ENCODE results near the gene AUTS2. TPM values are rescaled to one million over a fixed set of nuclear protein-coding genes. Genes with fewer than 3 reads are reported as not detected.

The AUTS2 gene
- total RNA-seq, 6 donors from 2014 or later, result 38.9 to 151 (median 55.8) TPM

DNA sequence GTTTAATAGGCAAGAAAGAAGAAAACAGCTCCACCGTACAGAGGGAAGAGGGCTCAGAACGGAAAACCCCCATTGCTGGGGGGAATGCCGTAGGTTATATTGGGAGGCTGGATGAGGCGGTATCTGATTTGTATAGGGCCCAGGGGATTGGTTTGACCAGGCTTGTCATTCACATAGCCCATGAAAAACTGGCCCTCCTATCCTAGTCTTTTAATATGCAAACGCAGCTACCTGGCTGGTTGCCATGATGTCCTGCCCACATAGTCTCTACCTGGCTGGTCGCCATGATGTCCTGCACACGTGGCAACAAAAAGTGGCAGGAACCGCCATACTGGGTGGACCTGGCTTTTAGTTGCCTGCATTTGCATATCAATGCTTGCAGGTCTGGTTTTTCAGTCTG is 84.7 kb downstream of the AUTS2 start:
- Histone ChIP-seq H3K9me3 (no peaks in the 10 kb centered on the region), H3K4me1 (peaks cover 0 to 12% (median 7%) of the 10 kb centered on the region in 4 donors), H3K36me3 (no peaks in the 10 kb centered on the region), H3K4me3 (no peak overlapping the region), H3K27me3 (no peaks in the 10 kb centered on the region), H3K27ac (no peak overlapping the region)
- 91 to 96% methylated on average over 8 of the region's 8 CpGs for WGBS, 2 donors
- no peak for DNase-seq
- no peak for ATAC-seq (ENCODE audit: low FRiP score in 2 of 2)
- TF ChIP-seq POLR2AphosphoS5 (IDR thresholded peaks at IDR 0.05), result no peak
- no peak for TF ChIP-seq POLR2A (IDR thresholded peaks at IDR 0.05)
- no peak for TF ChIP-seq EP300 (IDR thresholded peaks at IDR 0.05)

DNA sequence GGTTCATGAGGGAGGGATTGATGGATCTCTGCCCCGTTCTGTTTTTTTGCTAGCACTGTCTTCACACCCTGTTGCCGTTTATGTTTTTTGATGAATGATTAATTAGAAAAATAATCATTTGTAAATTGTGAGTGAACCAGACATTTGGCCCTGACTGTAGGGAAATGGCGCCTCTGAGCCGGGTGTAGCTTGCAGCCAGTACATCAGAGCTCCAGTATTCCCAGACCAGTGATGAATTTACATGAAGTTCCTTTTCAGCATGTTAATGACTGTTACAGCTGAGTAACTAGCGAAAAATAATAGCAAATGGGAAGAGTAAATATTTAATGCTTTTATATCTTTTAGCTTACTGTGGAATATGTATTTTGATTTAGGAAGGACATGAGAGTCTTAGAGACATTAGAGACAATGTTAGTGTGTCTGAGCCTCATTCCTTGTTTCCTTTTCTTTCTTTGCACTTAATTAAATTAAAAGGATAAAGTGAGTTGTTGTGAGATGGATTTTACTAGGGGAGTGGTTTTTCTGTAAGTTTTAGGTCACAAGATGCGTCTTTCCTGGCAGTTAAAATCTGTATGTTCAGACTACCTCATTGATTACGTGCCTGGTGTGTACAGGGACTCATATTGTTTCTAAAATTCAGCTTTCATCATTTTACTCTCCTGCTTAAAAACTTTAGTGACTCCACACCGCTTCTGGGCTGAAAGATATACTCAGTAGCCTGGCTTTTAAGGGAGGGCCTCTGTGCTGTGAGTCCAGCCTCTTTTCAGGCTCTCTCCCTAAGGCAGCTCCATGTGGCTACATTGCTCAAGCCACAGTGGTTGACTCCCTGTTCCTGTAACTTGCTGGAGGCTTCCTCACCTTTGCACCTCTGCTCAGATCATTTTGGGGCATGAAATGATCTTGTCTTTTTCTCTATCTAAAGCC is 86.4 kb downstream of the AUTS2 start:
- no peaks in the 10 kb centered on the region for H3K36me3 ChIP-seq
- no peak overlapping the region for H3K27ac ChIP-seq
- WGBS, 2 donors, result 90 to 91% methylated on average over 8 of the region's 8 CpGs
- peaks cover 0 to 9% (median 3%) of the 10 kb centered on the region in 4 donors for H3K4me1 ChIP-seq
- H3K4me3 ChIP-seq, result no peak overlapping the region
- no peaks in the 10 kb centered on the region for H3K9me3 ChIP-seq
- no peak for DNase-seq
- ATAC-seq (ENCODE audit: low FRiP score in 2 of 2), result peak in 1 of 2 donors; percentile 53
- no peaks in the 10 kb centered on the region for H3K27me3 ChIP-seq
- no peak for TF ChIP-seq EP300 (IDR thresholded peaks at IDR 0.05)
- no peak for TF ChIP-seq POLR2AphosphoS5 (IDR thresholded peaks at IDR 0.05)
- TF ChIP-seq, protein P1, sequence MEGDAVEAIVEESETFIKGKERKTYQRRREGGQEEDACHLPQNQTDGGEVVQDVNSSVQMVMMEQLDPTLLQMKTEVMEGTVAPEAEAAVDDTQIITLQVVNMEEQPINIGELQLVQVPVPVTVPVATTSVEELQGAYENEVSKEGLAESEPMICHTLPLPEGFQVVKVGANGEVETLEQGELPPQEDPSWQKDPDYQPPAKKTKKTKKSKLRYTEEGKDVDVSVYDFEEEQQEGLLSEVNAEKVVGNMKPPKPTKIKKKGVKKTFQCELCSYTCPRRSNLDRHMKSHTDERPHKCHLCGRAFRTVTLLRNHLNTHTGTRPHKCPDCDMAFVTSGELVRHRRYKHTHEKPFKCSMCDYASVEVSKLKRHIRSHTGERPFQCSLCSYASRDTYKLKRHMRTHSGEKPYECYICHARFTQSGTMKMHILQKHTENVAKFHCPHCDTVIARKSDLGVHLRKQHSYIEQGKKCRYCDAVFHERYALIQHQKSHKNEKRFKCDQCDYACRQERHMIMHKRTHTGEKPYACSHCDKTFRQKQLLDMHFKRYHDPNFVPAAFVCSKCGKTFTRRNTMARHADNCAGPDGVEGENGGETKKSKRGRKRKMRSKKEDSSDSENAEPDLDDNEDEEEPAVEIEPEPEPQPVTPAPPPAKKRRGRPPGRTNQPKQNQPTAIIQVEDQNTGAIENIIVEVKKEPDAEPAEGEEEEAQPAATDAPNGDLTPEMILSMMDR (IDR thresholded peaks at IDR 0.05), result no peak
- TF ChIP-seq POLR2A (IDR thresholded peaks at IDR 0.05), result no peak

- ATAC-seq (ENCODE audit: low FRiP score in 2 of 2), result no peak
- Histone ChIP-seq H3K27me3 (no peaks in the 10 kb centered on the region), H3K9me3 (no peaks in the 10 kb centered on the region), H3K4me3 (no peak overlapping the region), H3K36me3 (no peaks in the 10 kb centered on the region), H3K27ac (no peak overlapping the region), H3K4me1 (peaks cover 0 to 9% (median 3%) of the 10 kb centered on the region in 4 donors)
- TF ChIP-seq POLR2AphosphoS5 (IDR thresholded peaks at IDR 0.05), result no peak
- no peak for TF ChIP-seq POLR2A (IDR thresholded peaks at IDR 0.05)
- WGBS, 2 donors, result 28 to 31% methylated on average over 1 of the region's 1 CpG
- DNase-seq, result no peak
Observed at GRCh38 chr7:69685293-69685631, 87.0 kb downstream of the AUTS2 start.

DNA sequence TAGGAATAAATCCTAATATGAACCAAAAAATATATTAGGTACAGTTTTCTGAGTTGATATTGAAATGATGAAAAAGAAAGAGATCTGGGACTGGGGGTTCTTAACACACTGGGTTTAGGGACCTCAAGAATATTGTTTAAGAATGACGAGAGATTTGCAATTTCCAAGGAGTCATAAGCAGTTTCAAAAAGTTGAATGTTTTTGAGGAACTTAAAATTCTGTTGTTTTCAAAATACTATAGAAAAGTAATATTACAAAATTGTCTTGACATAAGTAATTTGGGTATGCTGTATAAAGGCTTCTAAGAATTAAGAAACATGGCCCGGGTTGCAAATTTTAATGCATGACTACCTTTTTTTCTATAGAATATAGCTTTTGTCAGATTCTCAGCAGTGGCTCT is 88.1 kb downstream of the AUTS2 start:
- Histone ChIP-seq H3K36me3 (no peaks in the 10 kb centered on the region), H3K27me3 (no peaks in the 10 kb centered on the region), H3K4me1 (peaks cover 0 to 9% (median 3%) of the 10 kb centered on the region in 4 donors), H3K4me3 (no peak overlapping the region), H3K9me3 (no peaks in the 10 kb centered on the region), H3K27ac (no peak overlapping the region)
- TF ChIP-seq, protein P1 (IDR thresholded peaks at IDR 0.05), result no peak
- no peak for TF ChIP-seq EP300 (IDR thresholded peaks at IDR 0.05)
- no peak for TF ChIP-seq POLR2AphosphoS5 (IDR thresholded peaks at IDR 0.05)
- TF ChIP-seq POLR2A (IDR thresholded peaks at IDR 0.05), result no peak
- ATAC-seq (ENCODE audit: low FRiP score in 2 of 2) (no peak), DNase-seq (no peak)
- WGBS, 2 donors, result 76 to 77% methylated on average over 2 of the region's 2 CpGs

DNA sequence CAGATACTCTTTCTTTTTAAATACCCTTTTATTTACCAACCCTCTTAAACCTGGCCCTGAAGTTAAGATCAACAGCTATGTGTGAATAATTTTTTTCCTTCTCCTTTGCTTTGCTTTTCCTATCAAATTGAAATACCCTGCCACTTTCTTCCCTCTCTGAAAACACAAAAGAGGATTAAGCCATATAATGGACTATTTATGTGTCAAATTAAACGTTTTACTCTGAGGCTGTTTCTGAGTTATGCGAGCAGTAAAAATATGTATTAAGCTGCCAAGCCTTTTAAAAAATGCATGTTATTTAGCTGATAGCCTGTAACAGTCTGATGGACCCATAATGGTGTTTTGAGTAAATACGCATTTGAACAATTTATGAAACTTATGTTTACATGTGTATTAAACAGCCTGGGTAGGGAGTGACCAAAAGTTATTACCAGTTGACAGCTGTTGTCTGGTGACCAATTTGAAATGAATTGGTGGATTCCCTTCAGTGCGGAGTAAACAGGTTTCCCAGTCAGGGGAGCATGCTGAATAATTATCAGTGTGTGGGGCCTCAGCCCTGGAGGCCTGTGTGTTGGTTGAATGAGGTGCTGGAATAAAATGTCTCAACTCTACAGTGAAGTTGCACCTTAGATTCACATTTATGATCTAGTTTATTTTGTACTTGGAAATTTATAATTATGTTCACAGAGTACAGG is 89.6 kb downstream of the AUTS2 start:
- 70 to 73% methylated on average over 4 of the region's 4 CpGs for WGBS, 2 donors
- no peaks in the 10 kb centered on the region for H3K9me3 ChIP-seq
- H3K27ac ChIP-seq, result no peak overlapping the region
- no peak overlapping the region for H3K4me3 ChIP-seq
- H3K4me1 ChIP-seq, result peaks cover 0 to 9% (median 3%) of the 10 kb centered on the region in 4 donors
- TF ChIP-seq EP300 (IDR thresholded peaks at IDR 0.05) (no peak), POLR2A (IDR thresholded peaks at IDR 0.05) (no peak), POLR2AphosphoS5 (IDR thresholded peaks at IDR 0.05) (no peak)
- TF ChIP-seq, protein P1 (IDR thresholded peaks at IDR 0.05), result no peak
- ATAC-seq (ENCODE audit: low FRiP score in 2 of 2) (no peak), DNase-seq (no peak)
- no peaks in the 10 kb centered on the region for H3K36me3 ChIP-seq
- H3K27me3 ChIP-seq, result no peaks in the 10 kb centered on the region
